H9 (cell line): ENCODE measurements around the gene CDK14. TPM values are rescaled to one million over a fixed set of nuclear protein-coding genes. Genes with fewer than 3 reads are reported as not detected.

Source experiments
- DNase-seq: peaks from one replicate; pipeline ENCODE4 v3.0.0-alpha.2; 2017
- H2AFZ ChIP-seq: one replicate; pipeline ENCODE4 v1.6.1; 2013; ENCODE audit warnings: mild to moderate bottlenecking, low read length, control low read depth, moderate library complexity
- H2AK5ac ChIP-seq: 2 replicates; pipeline ENCODE4 v1.6.1; 2013; ENCODE audit warnings: low read length, control low read depth, mixed read lengths; ENCODE audit not compliant: insufficient read length
- H2BK120ac ChIP-seq: one replicate; pipeline ENCODE4 v1.6.1; 2013; ENCODE audit warnings: low read depth, mild to moderate bottlenecking, low read length, control low read depth, inconsistent platforms; ENCODE audit not compliant: poor library complexity, severe bottlenecking
- H2BK12ac ChIP-seq: 2 replicates; pipeline ENCODE4 v1.6.1; 2013; ENCODE audit warnings: low read length, control low read depth, mixed read lengths, low read depth; ENCODE audit not compliant: insufficient read length
- H2BK15ac ChIP-seq: 2 replicates; pipeline ENCODE4 v1.6.1; 2013; ENCODE audit warnings: low read depth, low read length, control low read depth
- H2BK20ac ChIP-seq: one replicate; pipeline ENCODE4 v1.6.1; 2013; ENCODE audit warnings: low read depth, mild to moderate bottlenecking, low read length, control low read depth, inconsistent platforms; ENCODE audit not compliant: poor library complexity, severe bottlenecking
- H2BK5ac ChIP-seq: 2 replicates; pipeline ENCODE4 v1.6.1; 2013; ENCODE audit warnings: low read length, control low read depth, mixed read lengths; ENCODE audit not compliant: insufficient read length
- H3K14ac ChIP-seq: 2 replicates; pipeline ENCODE4 v1.6.1; 2013; ENCODE audit warnings: low read length, control low read depth; ENCODE audit not compliant: insufficient read depth
- H3K18ac ChIP-seq: 2 replicates; pipeline ENCODE4 v1.6.1; 2013; ENCODE audit warnings: low read depth, mild to moderate bottlenecking, mixed read lengths, low read length, control low read depth; ENCODE audit not compliant: insufficient read length
- H3K23ac ChIP-seq: 2 replicates; pipeline ENCODE4 v1.6.1; 2013; ENCODE audit warnings: low read length, control low read depth, mixed read lengths, low read depth; ENCODE audit not compliant: insufficient read length
- H3K23me2 ChIP-seq: 2 replicates; pipeline ENCODE4 v1.6.1; 2013; ENCODE audit warnings: low read depth, mild to moderate bottlenecking, mixed read lengths, low read length, control low read depth; ENCODE audit not compliant: insufficient read length, poor library complexity, severe bottlenecking
- H3K27ac ChIP-seq: 2 replicates; pipeline ENCODE4 v1.5.1; 2013; ENCODE audit warnings: low read length, control low read depth, mixed read lengths, low read depth; ENCODE audit not compliant: insufficient read length
- H3K27me3 ChIP-seq: 2 replicates; pipeline ENCODE4 v1.6.1; 2013; ENCODE audit warnings: low read length, control low read depth, inconsistent platforms; ENCODE audit not compliant: insufficient read depth
- H3K4ac ChIP-seq: 2 replicates; pipeline ENCODE4 v1.6.1; 2013; ENCODE audit warnings: low read depth, mild to moderate bottlenecking, control low read depth, inconsistent platforms, low read length, moderate library complexity
- H3K4me1 ChIP-seq: 2 replicates; pipeline ENCODE4 v1.6.1; 2013; ENCODE audit warnings: low read length, control low read depth, inconsistent platforms; ENCODE audit not compliant: insufficient read depth
- H3K4me2 ChIP-seq: 2 replicates; pipeline ENCODE4 v1.6.1; 2013; ENCODE audit warnings: low read length, control low read depth, mixed read lengths; ENCODE audit not compliant: insufficient read length, insufficient read depth
- H3K56ac ChIP-seq: 2 replicates; pipeline ENCODE4 v1.6.1; 2013; ENCODE audit warnings: low read depth, mild to moderate bottlenecking, mixed read lengths, low read length, control low read depth; ENCODE audit not compliant: insufficient read length
- H3K79me1 ChIP-seq: 2 replicates; pipeline ENCODE4 v1.6.1; 2013; ENCODE audit warnings: low read depth, mild to moderate bottlenecking, moderate library complexity, low read length, control low read depth, inconsistent platforms; ENCODE audit not compliant: insufficient read depth, poor library complexity, severe bottlenecking
- H3K79me2 ChIP-seq: 2 replicates; pipeline ENCODE4 v1.6.1; 2013; ENCODE audit warnings: low read length, control low read depth, inconsistent platforms; ENCODE audit not compliant: insufficient read depth
- H3K9ac ChIP-seq: 2 replicates; pipeline ENCODE4 v1.6.1; 2013; ENCODE audit warnings: low read length, control low read depth, mixed read lengths; ENCODE audit not compliant: insufficient read length; ENCODE audit errors: extremely low read depth
- H3K9me3 ChIP-seq: one replicate; pipeline ENCODE4 v1.6.1; 2013; ENCODE audit warnings: low read depth, low read length, inconsistent platforms; ENCODE audit not compliant: control insufficient read depth
- H3T11ph ChIP-seq: one replicate; pipeline ENCODE4 v1.6.1; 2013; ENCODE audit warnings: mild to moderate bottlenecking, low read length, control low read depth, inconsistent platforms
- H4K20me1 ChIP-seq: one replicate; pipeline ENCODE4 v1.6.1; 2013; ENCODE audit not compliant: control insufficient read depth, insufficient read length, insufficient read depth
- H4K5ac ChIP-seq: 2 replicates; pipeline ENCODE4 v1.6.1; 2013; ENCODE audit warnings: low read depth, mild to moderate bottlenecking, mixed read lengths, low read length, control low read depth; ENCODE audit not compliant: insufficient read length
- H4K8ac ChIP-seq: replicated peaks from 2 replicates; pipeline ENCODE4 v1.6.1; 2013; ENCODE audit warnings: low read length, control low read depth, mixed read lengths, low read depth; ENCODE audit not compliant: insufficient read length
- H4K91ac ChIP-seq: 2 replicates; pipeline ENCODE4 v1.6.1; 2013; ENCODE audit warnings: low read depth, mild to moderate bottlenecking, moderate library complexity, mixed read lengths, low read length, control low read depth; ENCODE audit not compliant: insufficient read length
- H3K27ac Mint-ChIP-seq, 3 experiments: 2 replicates in 2 of 3; 3 replicates in 1 of 3; pipeline ENCODE4 v1.8.0; 2020 to 2021; ENCODE audit warnings: mixed read lengths in 3 of 3, mild to moderate bottlenecking in 1 of 3, moderate library complexity in 1 of 3
- H3K27me3 Mint-ChIP-seq: 2 replicates; pipeline ENCODE4 v1.8.0; 2021; ENCODE audit warnings: low read depth, mild to moderate bottlenecking, moderate library complexity, mixed read lengths
- H3K36me3 Mint-ChIP-seq, 3 experiments: 2 replicates in 2 of 3; 3 replicates in 1 of 3; pipeline ENCODE4 v1.8.0; 2020 to 2021; ENCODE audit warnings: low read depth in 3 of 3, mixed read lengths in 3 of 3; ENCODE audit not compliant: insufficient read depth in 1 of 3
- H3K4me1 Mint-ChIP-seq, 2 experiments: 2 replicates each; pipeline ENCODE4 v1.8.0; 2020; ENCODE audit warnings: mixed read lengths in 2 of 2
- H3K4me3 Mint-ChIP-seq, 2 experiments: 2 replicates in 1 of 2; 3 replicates in 1 of 2; pipeline ENCODE4 v1.8.0; 2020 to 2021; ENCODE audit warnings: mild to moderate bottlenecking in 2 of 2, mixed read lengths in 2 of 2, moderate library complexity in 1 of 2
- H3K9me3 Mint-ChIP-seq, 2 experiments: 2 replicates in 1 of 2; 3 replicates in 1 of 2; pipeline ENCODE4 v1.8.0; 2020; ENCODE audit warnings: mild to moderate bottlenecking in 2 of 2, mixed read lengths in 2 of 2, moderate library complexity in 1 of 2
- CTCF ChIP-seq: fragments of 200-600 bp; sonication (generic); conservative IDR thresholded peaks from 3 replicates; pipeline ENCODE4 v1.8.0; 2021; ENCODE audit warnings: antibody characterized with exemption, mild to moderate bottlenecking
- WGBS: extraction: QIAGEN DNeasy Blood & Tissue Kit; methylation state at CpG from one replicate; pipeline ENCODE4 v1.1.7; 2013; ENCODE audit warnings: missing lambda C conversion rate, low lambda C conversion rate, mixed read lengths; ENCODE audit not compliant: insufficient read length; ENCODE audit errors: extremely low coverage; 5-methylcytosine and 5-hydroxymethylcytosine counted together
- total RNA-seq: library from RNA; stranded (reverse); gene quantifications from 2 replicates; pipeline ENCODE4 v1.2.1, GENCODE V29; 2021

Gene CDK14
- total RNA-seq, 1 experiment from 2014 or later: 23.9 TPM

- no peak for TF ChIP-seq CTCF
- Histone ChIP-seq H3K56ac (no peak overlapping the region), H3K18ac (no peak overlapping the region), H3K23me2 (no peaks in the 10 kb centered on the region), H2BK12ac (no peak overlapping the region), H3K9me3 (no peaks in the 10 kb centered on the region), H3K4ac (no peak overlapping the region), H2AFZ (no peak overlapping the region), H3K14ac (no peak overlapping the region), H2BK5ac (no peak overlapping the region), H4K91ac (no peak overlapping the region), H2BK120ac (no peak overlapping the region), H3K27ac (no peak overlapping the region), H3K9ac (no peak overlapping the region), H2BK20ac (no peak overlapping the region), H3K4me2 (no peak overlapping the region), H4K5ac (no peak overlapping the region), H3K79me2 (0 out of 2 replicates have a peak, but pooled peaks cover 1% of the 10 kb centered on the region), H2BK15ac (no peak overlapping the region), H3K4me1 (no peaks in the 10 kb centered on the region), H3K79me1 (no peaks in the 10 kb centered on the region), H2AK5ac (no peak overlapping the region), H4K20me1 (no peaks in the 10 kb centered on the region), H3T11ph (no peak overlapping the region), H4K8ac (no peak overlapping the region), H3K23ac (no peak overlapping the region), H3K27me3 (no peaks in the 10 kb centered on the region)
- no CpG with 5 or more reads among the region's 1 CpG for WGBS
- Mint-ChIP-seq H3K9me3 (no peaks in the 10 kb centered on the region; a peak in 1 of 5 replicates), H3K4me3 (no peak overlapping the region), H3K4me1 (peaks cover 18 to 27% of the 10 kb centered on the region in 2 experiments), H3K27ac (no peak overlapping the region), H3K27me3 (no peaks in the 10 kb centered on the region), H3K36me3 (0 out of 7 replicates have a peak, but pooled peaks cover 0 to 2% (median 1%) of the 10 kb centered on the region in 3 experiments)
- DNase-seq: no peak
Measured at GRCh38 chr7:90966346-90966745, 370.2 kb downstream of the CDK14 start.
